ENCODE data around the gene MT3. TPM values are rescaled to one million over a fixed set of nuclear protein-coding genes. Genes with fewer than 3 reads are reported as not detected.

Gene MT3
- total RNA-seq, 1 donor from 2014 or later: not detected

- H3K9me3 Mint-ChIP-seq: no peaks in the 10 kb centered on the region
- DNase-seq (ENCODE audit: low spot score): no peak
- no peak overlapping the region for H3K27ac ChIP-seq
- no peak for TF ChIP-seq CTCF (IDR thresholded peaks at IDR 0.05)
- TF ChIP-seq EZH2phosphoT487 (IDR thresholded peaks at IDR 0.05): no peak
- no peak for TF ChIP-seq EZH2 (IDR thresholded peaks at IDR 0.05)
- no peak overlapping the region for H3K27ac Mint-ChIP-seq
- peaks cover 19% of the 10 kb centered on the region for H4K20me1 ChIP-seq (ENCODE audit: low read depth)
- peaks cover 15% of the 10 kb centered on the region for H3K27me3 Mint-ChIP-seq (ENCODE audit: insufficient read depth, low read depth)
- H3K9me3 ChIP-seq (ENCODE audit: low read depth): no peaks in the 10 kb centered on the region
- H2AFZ ChIP-seq (replicated peaks): no peak overlapping the region
- peaks cover 24% of the 10 kb centered on the region for H3F3A ChIP-seq (ENCODE audit: low read depth)
- H3K4me3 ChIP-seq: no peak overlapping the region
- H3K4me1 Mint-ChIP-seq: peaks cover 35% of the 10 kb centered on the region
- no peaks in the 10 kb centered on the region for H3K79me2 ChIP-seq (ENCODE audit: low read depth)
- H3K4me2 ChIP-seq: no peak overlapping the region
- H3K36me3 Mint-ChIP-seq: no peaks in the 10 kb centered on the region
- peaks cover 99% of the 10 kb centered on the region for H3K27me3 ChIP-seq
- H3K4me3 Mint-ChIP-seq: peak overlapping the region; percentile 31
- no peak overlapping the region for H3K9ac ChIP-seq
- H3K4me1 ChIP-seq: peaks cover 18% of the 10 kb centered on the region
- H3K36me3 ChIP-seq: no peaks in the 10 kb centered on the region
These were observed 17.8 kb downstream of the MT3 start for GRCh38 chr16:56607109-56607618.

- Mint-ChIP-seq H3K27ac (no peak overlapping the region), H3K4me3 (peak overlapping the region; percentile 10), H3K36me3 (no peaks in the 10 kb centered on the region), H3K27me3 (ENCODE audit: insufficient read depth, low read depth) (peaks cover 15% of the 10 kb centered on the region), H3K9me3 (no peaks in the 10 kb centered on the region), H3K4me1 (peaks cover 35% of the 10 kb centered on the region)
- Histone ChIP-seq H4K20me1 (ENCODE audit: low read depth) (peaks cover 19% of the 10 kb centered on the region), H3K36me3 (no peaks in the 10 kb centered on the region), H2AFZ (replicated peaks) (no peak overlapping the region), H3K4me1 (peaks cover 18% of the 10 kb centered on the region), H3K4me3 (no peak overlapping the region), H3K27ac (no peak overlapping the region), H3F3A (ENCODE audit: low read depth) (peaks cover 24% of the 10 kb centered on the region), H3K9ac (no peak overlapping the region), H3K79me2 (ENCODE audit: low read depth) (no peaks in the 10 kb centered on the region), H3K27me3 (peaks cover 99% of the 10 kb centered on the region), H3K9me3 (ENCODE audit: low read depth) (no peaks in the 10 kb centered on the region), H3K4me2 (no peak overlapping the region)
- TF ChIP-seq EZH2 (IDR thresholded peaks at IDR 0.05) (no peak), EZH2phosphoT487 (IDR thresholded peaks at IDR 0.05) (no peak), CTCF (IDR thresholded peaks at IDR 0.05) (no peak)
- no peak for DNase-seq (ENCODE audit: low spot score)
These were observed 18.3 kb downstream of the MT3 start for GRCh38 chr16:56607675-56608042.

GRCh38 chr16:56608043-56608875 lies 18.9 kb downstream of the MT3 start, which contains the start of gene MT2A:
MT2A (plus strand) TSS chr16:56608584; CDS start chr16:56608656, 72 bp downstream.
- no peak within 1 kb of the TSS for H3K27ac ChIP-seq
- H3K9ac ChIP-seq: no peak within 1 kb of the TSS
- H3K27ac Mint-ChIP-seq: no peak within 1 kb of the TSS
- no peaks in the 10 kb centered on the region for H3K36me3 ChIP-seq
- no peaks in the 10 kb centered on the region for H3K9me3 ChIP-seq (ENCODE audit: low read depth)
- H3K79me2 ChIP-seq (ENCODE audit: low read depth): no peaks in the 10 kb centered on the region
- H2AFZ ChIP-seq (replicated peaks): peak within 1 kb of the TSS; percentile 72
- peaks cover 15% of the 10 kb centered on the region for H3K27me3 Mint-ChIP-seq (ENCODE audit: insufficient read depth, low read depth)
- H3K9me3 Mint-ChIP-seq: no peaks in the 10 kb centered on the region
- H3F3A ChIP-seq (ENCODE audit: low read depth): peaks cover 24% of the 10 kb centered on the region
- no peaks in the 10 kb centered on the region for H3K36me3 Mint-ChIP-seq
- H4K20me1 ChIP-seq (ENCODE audit: low read depth): peaks cover 19% of the 10 kb centered on the region
- no peak for TF ChIP-seq CTCF (IDR thresholded peaks at IDR 0.05)
- TF ChIP-seq EZH2phosphoT487 (IDR thresholded peaks at IDR 0.05): peak; percentile 2
- peak; percentile 82 for TF ChIP-seq EZH2 (IDR thresholded peaks at IDR 0.05)
- H3K4me1 ChIP-seq: peaks cover 18% of the 10 kb centered on the region
- H3K27me3 ChIP-seq: peaks cover 100% of the 10 kb centered on the region
- peak within 1 kb of the TSS; percentile 50 for H3K4me3 ChIP-seq
- peaks cover 35% of the 10 kb centered on the region for H3K4me1 Mint-ChIP-seq
- peak within 1 kb of the TSS; percentile 91 for H3K4me2 ChIP-seq
- peak; percentile 95 for DNase-seq (ENCODE audit: low spot score)
- peak within 1 kb of the TSS; percentile 89 for H3K4me3 Mint-ChIP-seq

All from neural progenitor cell (in vitro differentiated cells).